ENCODE measurements around the gene PEX11A.

PEX11A gene

DNA sequence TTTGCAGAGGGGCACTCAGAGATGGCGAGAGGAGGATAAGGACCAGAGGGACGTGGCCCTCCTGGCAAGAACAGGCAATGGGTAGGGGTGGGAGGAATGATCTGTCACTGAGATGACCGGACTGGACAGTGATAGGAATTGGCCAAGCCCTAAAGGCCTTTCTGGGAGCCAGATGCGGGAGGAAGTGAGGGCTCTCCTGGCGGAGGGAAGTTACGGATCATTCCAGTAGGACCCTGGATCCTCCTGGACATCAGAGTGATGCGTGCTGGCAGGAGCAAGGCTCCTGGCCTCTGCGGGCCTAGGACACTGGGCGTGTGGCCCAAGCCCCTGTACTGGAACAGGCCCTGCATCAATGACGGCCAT is 58.7 kb downstream of the PEX11A start:
- no peak for DNase-seq
